Natural killer cell treated with Interleukin-12 subunit alpha and Interleukin-12 subunit beta and Interleukin-15 and Interleukin-18, amount 100 ng/mL, for 72 hours (primary cell): ENCODE data around the gene WRAP73. TPM values are rescaled to one million over a fixed set of nuclear protein-coding genes. Genes with fewer than 3 reads are reported as not detected.
"Not testable (repeated sequence)": the region's sequence is repeated elsewhere in the genome, so short reads cannot be mapped to it uniquely, and the experiment has no call there.

Experiments
- ATAC-seq, 2 donors: fragments of 150-1000 bp; cut with Tn5 transposase in 1 of 2; sonication (Bioruptor Pico), chemical (Tn5 transposase) in 1 of 2; 2 replicates each; pipeline ENCODE4 v1.10.0; 2021
- DNase-seq: peaks from one replicate; pipeline ENCODE4 v3.0.0; 2022; ENCODE audit warnings: low spot score
- H3K27ac Mint-ChIP-seq, 2 donors: 1 replicate in 1 of 2; 2 replicates in 1 of 2; pipeline ENCODE4 v1.8.0; 2022; ENCODE audit warnings: mixed read lengths in 2 of 2, mild to moderate bottlenecking in 1 of 2, moderate library complexity in 1 of 2
- H3K27me3 Mint-ChIP-seq, 2 donors: 1 replicate in 1 of 2; 2 replicates in 1 of 2; pipeline ENCODE4 v1.8.0; 2022; ENCODE audit warnings: mixed read lengths in 2 of 2
- H3K36me3 Mint-ChIP-seq: one replicate; pipeline ENCODE4 v1.8.0; 2022; ENCODE audit warnings: mixed read lengths
- H3K4me1 Mint-ChIP-seq, 2 donors: 1 replicate in 1 of 2; 2 replicates in 1 of 2; pipeline ENCODE4 v1.8.0; 2022; ENCODE audit warnings: low read depth in 2 of 2, mixed read lengths in 2 of 2, mild to moderate bottlenecking in 1 of 2
- H3K4me3 Mint-ChIP-seq: one replicate; pipeline ENCODE4 v1.8.0; 2022; ENCODE audit warnings: mixed read lengths
- H3K9me3 Mint-ChIP-seq: 2 replicates; pipeline ENCODE4 v1.8.0; 2022; ENCODE audit warnings: mixed read lengths
- total RNA-seq, 2 donors: library from RNA; stranded (reverse); gene quantifications; one replicate each; pipeline ENCODE4 v1.2.3, GENCODE V29; 2022

The WRAP73 gene
- total RNA-seq, 2 donors from 2014 or later: 27.6 to 51.3 TPM

GRCh38 chr1:3621151-3621671 lies 28.7 kb downstream of the WRAP73 start:
- H3K36me3 Mint-ChIP-seq, H3K4me3 Mint-ChIP-seq, H3K9me3 Mint-ChIP-seq, ATAC-seq, H3K27ac Mint-ChIP-seq, DNase-seq, H3K27me3 Mint-ChIP-seq: not testable (repeated sequence)
- H3K4me1 Mint-ChIP-seq: peaks cover 36 to 40% of the 10 kb centered on the region in 2 donors

- DNase-seq (no peak), ATAC-seq (no peak)
- no peak overlapping the region for H3K27ac Mint-ChIP-seq
- peaks cover 31 to 35% of the 10 kb centered on the region in 2 donors for H3K4me1 Mint-ChIP-seq
- no peaks in the 10 kb centered on the region for H3K9me3 Mint-ChIP-seq
- H3K36me3 Mint-ChIP-seq: no peaks in the 10 kb centered on the region
- H3K27me3 Mint-ChIP-seq: no peaks in the 10 kb centered on the region
- peak overlapping the region; percentile 18 for H3K4me3 Mint-ChIP-seq
Observed at GRCh38 chr1:3620708-3621107, 29.2 kb downstream of the WRAP73 start.

GRCh38 chr1:3618881-3619671 lies 30.8 kb downstream of the WRAP73 start:
- Mint-ChIP-seq H3K27me3 (no peaks in the 10 kb centered on the region), H3K27ac (no peak overlapping the region), H3K36me3 (no peaks in the 10 kb centered on the region), H3K9me3 (no peaks in the 10 kb centered on the region), H3K4me1 (peaks cover 25 to 26% of the 10 kb centered on the region in 2 donors), H3K4me3 (peak overlapping the region; percentile 29)
- DNase-seq (peak; percentile 80), ATAC-seq (peak; percentile 66 to 74)

- Mint-ChIP-seq H3K4me1 (peaks cover 19 to 20% of the 10 kb centered on the region in 2 donors), H3K9me3 (no peaks in the 10 kb centered on the region), H3K4me3 (no peak overlapping the region), H3K27ac (no peak overlapping the region), H3K36me3 (no peaks in the 10 kb centered on the region), H3K27me3 (no peaks in the 10 kb centered on the region)
- ATAC-seq (no peak), DNase-seq (no peak)
Observed at GRCh38 chr1:3618531-3618880, 31.4 kb downstream of the WRAP73 start.

- Mint-ChIP-seq H3K4me1 (peaks cover 13 to 14% of the 10 kb centered on the region in 2 donors), H3K36me3 (no peaks in the 10 kb centered on the region), H3K4me3 (no peak overlapping the region), H3K27ac (no peak overlapping the region), H3K9me3 (no peaks in the 10 kb centered on the region), H3K27me3 (no peaks in the 10 kb centered on the region)
- no peak for DNase-seq
- no peak for ATAC-seq
Observed at GRCh38 chr1:3617806-3618345, 32.0 kb downstream of the WRAP73 start.

- Mint-ChIP-seq H3K4me3 (no peak overlapping the region), H3K9me3 (no peaks in the 10 kb centered on the region), H3K27me3 (no peaks in the 10 kb centered on the region), H3K36me3 (no peaks in the 10 kb centered on the region), H3K4me1 (peaks cover 7 to 12% of the 10 kb centered on the region in 2 donors), H3K27ac (no peak overlapping the region)
- DNase-seq: no peak
- no peak for ATAC-seq
Observed at GRCh38 chr1:3616861-3617260, 33.0 kb downstream of the WRAP73 start.

GRCh38 chr1:3614755-3615742 lies 34.9 kb downstream of the WRAP73 start:
- no peak overlapping the region for H3K4me3 Mint-ChIP-seq
- peaks cover 0 to 3% of the 10 kb centered on the region in 2 donors for H3K27me3 Mint-ChIP-seq
- H3K9me3 Mint-ChIP-seq: no peaks in the 10 kb centered on the region
- DNase-seq: no peak
- ATAC-seq: no peak
- no peaks in the 10 kb centered on the region for H3K36me3 Mint-ChIP-seq
- H3K27ac Mint-ChIP-seq: no peak overlapping the region
- H3K4me1 Mint-ChIP-seq: peaks cover 3 to 12% of the 10 kb centered on the region in 2 donors

- Mint-ChIP-seq H3K36me3 (no peaks in the 10 kb centered on the region), H3K27me3 (peaks cover 0 to 5% of the 10 kb centered on the region in 2 donors), H3K4me1 (no peaks in the 10 kb centered on the region), H3K9me3 (no peaks in the 10 kb centered on the region), H3K27ac (no peak overlapping the region), H3K4me3 (peak overlapping the region; percentile 36)
- no peak for ATAC-seq
- no peak for DNase-seq
Observed at GRCh38 chr1:3612123-3612522, 37.8 kb downstream of the WRAP73 start.

GRCh38 chr1:3611170-3612019 lies 38.5 kb downstream of the WRAP73 start, which contains the start of gene MEGF6:
TSS of gene MEGF6 (minus strand) at chr1:3611508. CDS start at chr1:3611268, 240 bp downstream.
- ATAC-seq (peak; percentile 76 to 87), DNase-seq (peak; percentile 69)
- Mint-ChIP-seq H3K27me3 (peaks cover 0 to 5% of the 10 kb centered on the region in 2 donors), H3K9me3 (no peaks in the 10 kb centered on the region), H3K4me3 (peak within 1 kb of the TSS; percentile 36), H3K4me1 (no peaks in the 10 kb centered on the region), H3K36me3 (no peaks in the 10 kb centered on the region), H3K27ac (no peak within 1 kb of the TSS)

GRCh38 chr1:3610527-3611169 lies 39.3 kb downstream of the WRAP73 start:
- no peaks in the 10 kb centered on the region for H3K4me1 Mint-ChIP-seq
- ATAC-seq (no peak), DNase-seq (no peak)
- no peak overlapping the region for H3K27ac Mint-ChIP-seq
- peak overlapping the region; percentile 25 for H3K4me3 Mint-ChIP-seq
- no peaks in the 10 kb centered on the region for H3K9me3 Mint-ChIP-seq
- no peaks in the 10 kb centered on the region for H3K36me3 Mint-ChIP-seq
- H3K27me3 Mint-ChIP-seq: peaks cover 0 to 5% of the 10 kb centered on the region in 2 donors

GRCh38 chr1:3609769-3610526 lies 40.0 kb downstream of the WRAP73 start:
- H3K27ac Mint-ChIP-seq: no peak overlapping the region
- H3K4me1 Mint-ChIP-seq: no peaks in the 10 kb centered on the region
- peaks cover 0 to 5% of the 10 kb centered on the region in 2 donors for H3K27me3 Mint-ChIP-seq
- DNase-seq (no peak), ATAC-seq (no peak)
- H3K36me3 Mint-ChIP-seq: no peaks in the 10 kb centered on the region
- H3K9me3 Mint-ChIP-seq: no peaks in the 10 kb centered on the region
- no peak overlapping the region for H3K4me3 Mint-ChIP-seq
